GM04503 (cell line): ENCODE measurements around the gene PI16.
A peak's percentile ranks its signal among the peaks of the same experiment; 100 is the strongest.

Experiments
- DNase-seq: peaks from one replicate; pipeline ENCODE4 v3.0.0-alpha.2; 2012; ENCODE audit warnings: low read depth

Gene PI16, protein sequence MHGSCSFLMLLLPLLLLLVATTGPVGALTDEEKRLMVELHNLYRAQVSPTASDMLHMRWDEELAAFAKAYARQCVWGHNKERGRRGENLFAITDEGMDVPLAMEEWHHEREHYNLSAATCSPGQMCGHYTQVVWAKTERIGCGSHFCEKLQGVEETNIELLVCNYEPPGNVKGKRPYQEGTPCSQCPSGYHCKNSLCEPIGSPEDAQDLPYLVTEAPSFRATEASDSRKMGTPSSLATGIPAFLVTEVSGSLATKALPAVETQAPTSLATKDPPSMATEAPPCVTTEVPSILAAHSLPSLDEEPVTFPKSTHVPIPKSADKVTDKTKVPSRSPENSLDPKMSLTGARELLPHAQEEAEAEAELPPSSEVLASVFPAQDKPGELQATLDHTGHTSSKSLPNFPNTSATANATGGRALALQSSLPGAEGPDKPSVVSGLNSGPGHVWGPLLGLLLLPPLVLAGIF

GRCh38 chr6:36954262-36954931 lies at the start of gene PI16:
Gene PI16 (plus strand): TSS chr6:36954738. CDS start chr6:36954761, 23 bp downstream.
- no peak for DNase-seq

GRCh38 chr6:36904851-36905393 lies 49.6 kb upstream of the PI16 start:
- DNase-seq, result no peak

DNA sequence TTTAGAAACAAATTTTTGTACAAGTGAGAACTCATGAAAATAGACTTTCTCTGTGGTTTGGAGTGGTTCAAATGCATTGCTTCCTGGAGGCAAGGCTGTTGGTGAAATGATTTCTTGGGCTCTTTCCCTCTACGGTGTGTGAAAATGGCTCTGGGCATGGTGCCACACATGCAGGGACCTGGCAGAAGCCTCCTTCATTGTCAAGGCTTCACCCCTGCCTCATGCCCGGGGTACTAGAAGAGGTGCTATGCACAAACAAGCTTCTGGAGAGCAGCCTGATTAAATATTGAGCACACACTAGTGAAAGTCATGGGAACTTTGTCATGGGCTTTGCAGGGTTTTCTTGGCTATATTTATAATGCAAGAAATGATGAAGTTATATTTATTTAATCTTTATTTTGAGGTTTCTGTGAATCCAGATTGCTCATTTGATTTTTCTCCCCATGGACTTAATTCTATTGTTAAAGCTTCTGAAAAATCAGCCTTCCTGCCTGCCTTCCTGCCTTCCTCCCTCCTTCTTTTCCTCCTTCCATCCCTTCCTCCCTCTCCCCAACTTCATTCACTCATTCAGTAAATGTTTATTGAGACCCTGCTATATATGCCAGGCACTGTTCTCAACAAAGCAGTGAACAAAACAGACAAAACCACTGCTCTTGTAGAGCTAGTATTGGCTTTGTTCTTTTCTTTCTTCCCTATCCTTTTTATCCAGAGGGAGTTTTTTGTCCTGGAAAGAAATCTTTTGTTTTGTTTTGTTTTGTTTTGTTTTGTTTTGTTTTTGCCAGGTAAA lies 47.8 kb upstream of the PI16 start:
- no peak for DNase-seq

DNA sequence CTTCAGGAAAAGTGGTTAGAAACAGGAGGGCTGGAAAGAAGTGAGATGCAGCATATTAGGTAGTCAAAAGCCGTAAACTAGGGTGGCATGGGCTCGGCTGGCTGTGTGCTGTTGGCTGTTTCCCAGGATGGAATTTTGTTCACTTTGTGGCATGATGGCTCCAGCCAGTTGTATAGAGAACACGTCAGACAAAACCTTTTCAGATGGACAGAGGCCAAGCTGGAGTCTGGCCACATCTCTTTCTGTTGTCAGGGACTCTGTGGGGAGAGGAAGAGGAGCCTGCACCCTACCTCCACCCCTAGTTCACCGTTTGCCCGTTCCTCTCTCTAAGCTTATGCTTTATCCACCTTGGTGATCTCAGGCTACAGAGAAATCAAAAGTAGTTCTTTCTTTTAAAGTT lies 46.8 kb upstream of the PI16 start:
- no peak for DNase-seq

- no peak for DNase-seq
Observed at GRCh38 chr6:36908747-36909146, 45.8 kb upstream of the PI16 start.

- DNase-seq, result no peak
Observed at GRCh38 chr6:36912030-36912454, 42.5 kb upstream of the PI16 start.

- peak; percentile 79 for DNase-seq
Observed at GRCh38 chr6:36912586-36912985, 42.0 kb upstream of the PI16 start.

- no peak for DNase-seq
Observed at GRCh38 chr6:36913082-36913481, 41.5 kb upstream of the PI16 start.

GRCh38 chr6:36914227-36914794 lies 40.2 kb upstream of the PI16 start:
- DNase-seq, result no peak

DNA sequence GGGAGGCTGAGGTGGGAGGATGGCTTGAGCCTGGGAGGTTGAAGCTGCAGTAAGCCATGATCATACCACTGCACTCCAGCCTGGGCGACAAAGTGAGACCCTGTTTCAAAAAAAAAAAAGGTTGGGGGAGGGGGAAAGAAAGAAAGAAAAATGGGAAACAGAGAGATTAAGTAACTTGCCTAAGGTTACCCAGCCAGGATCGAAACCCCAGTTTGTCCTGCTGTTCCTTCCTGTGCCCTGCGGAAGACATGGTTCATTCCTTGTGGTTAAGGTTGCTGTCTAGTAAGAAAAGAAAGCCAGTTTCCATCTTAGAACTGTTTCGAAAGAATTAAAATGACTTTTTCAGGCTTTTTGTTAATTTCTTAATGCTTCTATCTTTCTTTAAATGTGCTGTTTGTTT lies 38.9 kb upstream of the PI16 start:
- DNase-seq, result no peak

DNA sequence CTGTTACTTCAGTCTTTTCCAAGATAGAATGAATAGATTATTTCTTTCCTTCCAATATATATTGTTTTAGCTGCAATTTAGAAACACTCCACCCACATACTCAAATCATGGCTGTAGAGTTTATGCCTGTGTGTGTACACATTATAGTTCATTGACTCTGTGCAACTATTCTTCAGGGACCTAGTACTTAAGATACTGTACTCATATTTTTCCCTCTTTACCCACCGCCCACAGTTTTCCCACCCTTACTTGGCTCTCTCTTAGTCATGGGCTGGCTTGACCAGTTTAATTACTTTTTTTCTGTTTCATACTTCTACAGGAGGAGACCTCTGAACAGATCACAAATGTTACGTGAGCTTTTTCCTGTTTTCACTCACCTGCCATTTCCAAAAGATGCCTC lies 38.4 kb upstream of the PI16 start:
- no peak for DNase-seq

- DNase-seq, result peak; percentile 97
Observed at GRCh38 chr6:36917541-36918193, 36.9 kb upstream of the PI16 start.

GRCh38 chr6:36920049-36920448 lies 34.5 kb upstream of the PI16 start:
- DNase-seq, result no peak

DNA sequence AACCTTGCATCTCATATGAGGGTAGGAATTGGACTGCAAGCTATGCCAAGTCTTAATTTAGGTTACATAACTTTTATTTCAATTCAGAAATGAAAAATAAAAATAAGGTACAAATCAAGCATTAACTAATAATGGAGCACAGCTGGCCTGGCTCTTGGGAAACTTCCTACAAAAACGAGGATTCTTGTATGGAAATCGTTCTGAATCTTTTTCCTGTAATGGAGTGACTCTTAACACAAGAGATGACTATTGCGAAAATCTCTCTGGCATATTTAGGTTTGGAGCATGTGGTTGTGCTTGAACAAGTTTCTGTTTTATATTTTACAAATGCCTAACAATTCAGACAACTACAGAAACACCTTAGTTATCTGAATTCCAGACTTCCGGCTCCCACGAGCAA lies 34.0 kb upstream of the PI16 start:
- peak; percentile 32 for DNase-seq

DNA sequence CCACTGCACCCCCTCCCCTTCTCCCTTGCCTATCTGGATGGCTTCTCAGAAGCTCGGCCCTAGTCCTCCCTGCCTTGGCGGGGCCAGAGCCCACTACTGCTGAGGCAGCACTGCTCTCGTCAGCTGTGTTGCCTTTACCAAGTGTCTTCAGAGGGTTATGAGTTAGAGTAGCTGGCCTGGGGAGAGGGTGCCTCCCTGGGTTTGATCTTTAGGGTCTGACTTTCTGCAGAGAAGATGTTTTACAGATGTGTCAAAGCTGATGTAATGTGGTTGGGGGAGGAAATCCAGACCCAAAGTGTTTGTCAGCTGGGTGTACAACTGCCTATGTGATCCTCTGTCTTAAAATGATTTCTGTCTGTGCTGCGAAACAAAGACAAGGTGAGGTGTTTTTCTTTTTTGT lies 30.4 kb upstream of the PI16 start:
- no peak for DNase-seq

GRCh38 chr6:36924778-36925374 lies 29.7 kb upstream of the PI16 start:
- no peak for DNase-seq

- DNase-seq, result no peak
Observed at GRCh38 chr6:36925809-36926208, 28.7 kb upstream of the PI16 start.

GRCh38 chr6:36926708-36927513 lies 27.6 kb upstream of the PI16 start:
- DNase-seq, result no peak

GRCh38 chr6:36927691-36928546 lies 26.6 kb upstream of the PI16 start:
- DNase-seq, result no peak
